K562 treated with DMSO at 1 percent for 12 hours (cell line): ENCODE data around the gene UBASH3B. TPM values are rescaled to one million over a fixed set of nuclear protein-coding genes. Genes with fewer than 3 reads are reported as not detected.

Experiments used
- total RNA-seq: library from RNA; unstranded; fragments of 300-600 nt; gene quantifications from 2 replicates; pipeline ENCODE4 v1.2.3, GENCODE V29; 2022; ENCODE audit not compliant: insufficient read depth

The UBASH3B gene
- not detected in 2 replicates for total RNA-seq

GRCh38 chr11:122655527-122656072 is at the start of gene UBASH3B:
Gene UBASH3B (plus strand): TSS chr11:122655722. CDS start chr11:122656050, 328 bp downstream.

Other genes with a start within 250 kb of the UBASH3B start
- gene CRTAM, start 182.8 kb downstream of the UBASH3B start, total RNA-seq, result not detected in 2 replicates
- gene JHY, start 227.0 kb downstream of the UBASH3B start, total RNA-seq, result not detected in 2 replicates